Loucy (cell line): Measurements from ENCODE around the gene LYSMD4.

Experiments
- H2AFZ ChIP-seq: fragments of 200-600 bp; sonication (generic); 2 replicates; pipeline ENCODE4 v1.6.0; 2016; ENCODE audit warnings: antibody characterized with exemption, mild to moderate bottlenecking, low read length, moderate library complexity
- H3F3A ChIP-seq: fragments of 200-600 bp; 2 replicates; pipeline ENCODE4 v1.6.0; 2016; ENCODE audit warnings: antibody characterized with exemption, low read depth, mild to moderate bottlenecking
- H3K27me3 ChIP-seq: fragments of 200-600 bp; sonication (generic); 2 replicates; pipeline ENCODE4 v1.6.1; 2014; ENCODE audit warnings: low read length, mild to moderate bottlenecking; ENCODE audit not compliant: insufficient read depth, poor library complexity, severe bottlenecking
- H3K36me3 ChIP-seq: fragments of 200-600 bp; sonication (generic); 2 replicates; pipeline ENCODE4 v1.6.1; 2016; ENCODE audit warnings: low read length; ENCODE audit not compliant: insufficient read depth
- H3K4me1 ChIP-seq: fragments of 200-600 bp; sonication (generic); 2 replicates; pipeline ENCODE4 v1.5.1; 2014; ENCODE audit warnings: low read length, mild to moderate bottlenecking; ENCODE audit not compliant: insufficient read depth, poor library complexity, severe bottlenecking
- H3K4me2 ChIP-seq: fragments of 200-600 bp; sonication (generic); 2 replicates; pipeline ENCODE4 v1.6.0; 2014; ENCODE audit warnings: antibody characterized with exemption, low read length, low read depth, mild to moderate bottlenecking; ENCODE audit not compliant: poor library complexity, severe bottlenecking
- H3K4me3 ChIP-seq: fragments of 200-600 bp; sonication (generic); 2 replicates; pipeline ENCODE4 v1.5.1; 2014; ENCODE audit warnings: low read length, mild to moderate bottlenecking, mixed read lengths; ENCODE audit not compliant: poor library complexity, severe bottlenecking
- H3K79me2 ChIP-seq: fragments of 200-600 bp; sonication (generic); 2 replicates; pipeline ENCODE4 v1.6.1; 2014; ENCODE audit warnings: low read length; ENCODE audit not compliant: insufficient read depth
- H3K9ac ChIP-seq: fragments of 200-600 bp; sonication (generic); 2 replicates; pipeline ENCODE4 v1.6.0; 2014; ENCODE audit warnings: mild to moderate bottlenecking, low read depth, low read length, moderate library complexity; ENCODE audit not compliant: poor library complexity, severe bottlenecking
- H3K9me2 ChIP-seq: fragments of 200-600 bp; sonication (generic); replicated peaks from 2 replicates; pipeline ENCODE4 v1.6.1; 2016; ENCODE audit warnings: low read depth, low read length, mixed read lengths
- H3K9me3 ChIP-seq: fragments of 200-600 bp; sonication (generic); 2 replicates; pipeline ENCODE4 v1.6.1; 2014; ENCODE audit warnings: mild to moderate bottlenecking, antibody characterized with exemption, low read length, low read depth; ENCODE audit not compliant: insufficient read depth
- H4K20me1 ChIP-seq: fragments of 200-600 bp; sonication (generic); 2 replicates; pipeline ENCODE4 v1.6.0; 2014; ENCODE audit warnings: antibody characterized with exemption, low read length, mild to moderate bottlenecking; ENCODE audit not compliant: insufficient read depth, poor library complexity, severe bottlenecking
- EZH2phosphoT487 ChIP-seq: fragments of 200-600 bp; IDR thresholded peaks from 2 replicates; pipeline ENCODE4 v1.6.1; 2018; ENCODE audit warnings: antibody characterized with exemption, mild to moderate bottlenecking, moderate library complexity, borderline replicate concordance
- TF ChIP-seq, protein P1 (sequence below): fragments of 200-600 bp; sonication (generic); conservative IDR thresholded peaks from 2 replicates; pipeline ENCODE4 v1.5.1; 2014; ENCODE audit warnings: mild to moderate bottlenecking, antibody characterized with exemption, low read length

LYSMD4 gene

GRCh38 chr15:99726333-99726732, 6.9 kb downstream of the LYSMD4 start:
- Histone ChIP-seq H3K4me1 (no peaks in the 10 kb centered on the region), H3K4me2 (no peak overlapping the region), H4K20me1 (no peaks in the 10 kb centered on the region), H3K9ac (no peak overlapping the region), H3K9me2 (no peaks in the 10 kb centered on the region), H3K9me3 (no peaks in the 10 kb centered on the region), H3K27me3 (no peaks in the 10 kb centered on the region), H2AFZ (no peak overlapping the region), H3K36me3 (no peaks in the 10 kb centered on the region), H3K4me3 (no peak overlapping the region), H3K79me2 (no peaks in the 10 kb centered on the region), H3F3A (no peaks in the 10 kb centered on the region)
- no peak for TF ChIP-seq EZH2phosphoT487
- TF ChIP-seq, protein P1, sequence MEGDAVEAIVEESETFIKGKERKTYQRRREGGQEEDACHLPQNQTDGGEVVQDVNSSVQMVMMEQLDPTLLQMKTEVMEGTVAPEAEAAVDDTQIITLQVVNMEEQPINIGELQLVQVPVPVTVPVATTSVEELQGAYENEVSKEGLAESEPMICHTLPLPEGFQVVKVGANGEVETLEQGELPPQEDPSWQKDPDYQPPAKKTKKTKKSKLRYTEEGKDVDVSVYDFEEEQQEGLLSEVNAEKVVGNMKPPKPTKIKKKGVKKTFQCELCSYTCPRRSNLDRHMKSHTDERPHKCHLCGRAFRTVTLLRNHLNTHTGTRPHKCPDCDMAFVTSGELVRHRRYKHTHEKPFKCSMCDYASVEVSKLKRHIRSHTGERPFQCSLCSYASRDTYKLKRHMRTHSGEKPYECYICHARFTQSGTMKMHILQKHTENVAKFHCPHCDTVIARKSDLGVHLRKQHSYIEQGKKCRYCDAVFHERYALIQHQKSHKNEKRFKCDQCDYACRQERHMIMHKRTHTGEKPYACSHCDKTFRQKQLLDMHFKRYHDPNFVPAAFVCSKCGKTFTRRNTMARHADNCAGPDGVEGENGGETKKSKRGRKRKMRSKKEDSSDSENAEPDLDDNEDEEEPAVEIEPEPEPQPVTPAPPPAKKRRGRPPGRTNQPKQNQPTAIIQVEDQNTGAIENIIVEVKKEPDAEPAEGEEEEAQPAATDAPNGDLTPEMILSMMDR, result no peak

- H3F3A ChIP-seq, result no peaks in the 10 kb centered on the region
- H3K9me2 ChIP-seq, result no peaks in the 10 kb centered on the region
- H3K36me3 ChIP-seq, result no peaks in the 10 kb centered on the region
- TF ChIP-seq, protein P1, result no peak
- TF ChIP-seq EZH2phosphoT487, result no peak
- H2AFZ ChIP-seq, result no peak overlapping the region
- H3K4me2 ChIP-seq, result no peak overlapping the region
- no peaks in the 10 kb centered on the region for H3K9me3 ChIP-seq
- no peaks in the 10 kb centered on the region for H4K20me1 ChIP-seq
- no peak overlapping the region for H3K4me3 ChIP-seq
- no peaks in the 10 kb centered on the region for H3K27me3 ChIP-seq
- H3K4me1 ChIP-seq, result peaks cover 25% of the 10 kb centered on the region
- no peak overlapping the region for H3K9ac ChIP-seq
- no peaks in the 10 kb centered on the region for H3K79me2 ChIP-seq
These were observed 10.8 kb downstream of the LYSMD4 start for GRCh38 chr15:99722406-99722805.

GRCh38 chr15:99721896-99722295, 11.3 kb downstream of the LYSMD4 start:
- no peaks in the 10 kb centered on the region for H4K20me1 ChIP-seq
- H3K36me3 ChIP-seq, result no peaks in the 10 kb centered on the region
- no peaks in the 10 kb centered on the region for H3K27me3 ChIP-seq
- no peaks in the 10 kb centered on the region for H3K9me3 ChIP-seq
- no peaks in the 10 kb centered on the region for H3K9me2 ChIP-seq
- H3K4me3 ChIP-seq, result no peak overlapping the region
- no peak overlapping the region for H2AFZ ChIP-seq
- no peak overlapping the region for H3K4me2 ChIP-seq
- no peak overlapping the region for H3K9ac ChIP-seq
- H3K4me1 ChIP-seq, result peaks cover 25% of the 10 kb centered on the region
- H3F3A ChIP-seq, result no peaks in the 10 kb centered on the region
- no peaks in the 10 kb centered on the region for H3K79me2 ChIP-seq
- TF ChIP-seq, protein P1, result no peak
- no peak for TF ChIP-seq EZH2phosphoT487
